GM12865 (cell line): ENCODE data around the gene RRAGD.
A peak's percentile ranks its signal among the peaks of the same experiment; 100 is the strongest.

Experiments
- DNase-seq: peaks from one replicate; pipeline ENCODE4 v3.0.0; 2010; ENCODE audit warnings: low read depth
- H3K4me3 ChIP-seq: 2 replicates; pipeline ENCODE4 v1.5.1; 2011; ENCODE audit warnings: mild to moderate bottlenecking, low read depth, low read length, control low read depth
- CTCF ChIP-seq: IDR thresholded peaks from 2 replicates; pipeline ENCODE4 v1.5.1; 2011; ENCODE audit warnings: low read length, control low read depth, low read depth, inconsistent platforms; ENCODE audit not compliant: insufficient read depth; ENCODE audit errors: missing control alignments

Gene RRAGD, protein sequence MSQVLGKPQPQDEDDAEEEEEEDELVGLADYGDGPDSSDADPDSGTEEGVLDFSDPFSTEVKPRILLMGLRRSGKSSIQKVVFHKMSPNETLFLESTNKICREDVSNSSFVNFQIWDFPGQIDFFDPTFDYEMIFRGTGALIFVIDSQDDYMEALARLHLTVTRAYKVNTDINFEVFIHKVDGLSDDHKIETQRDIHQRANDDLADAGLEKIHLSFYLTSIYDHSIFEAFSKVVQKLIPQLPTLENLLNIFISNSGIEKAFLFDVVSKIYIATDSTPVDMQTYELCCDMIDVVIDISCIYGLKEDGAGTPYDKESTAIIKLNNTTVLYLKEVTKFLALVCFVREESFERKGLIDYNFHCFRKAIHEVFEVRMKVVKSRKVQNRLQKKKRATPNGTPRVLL

DNA sequence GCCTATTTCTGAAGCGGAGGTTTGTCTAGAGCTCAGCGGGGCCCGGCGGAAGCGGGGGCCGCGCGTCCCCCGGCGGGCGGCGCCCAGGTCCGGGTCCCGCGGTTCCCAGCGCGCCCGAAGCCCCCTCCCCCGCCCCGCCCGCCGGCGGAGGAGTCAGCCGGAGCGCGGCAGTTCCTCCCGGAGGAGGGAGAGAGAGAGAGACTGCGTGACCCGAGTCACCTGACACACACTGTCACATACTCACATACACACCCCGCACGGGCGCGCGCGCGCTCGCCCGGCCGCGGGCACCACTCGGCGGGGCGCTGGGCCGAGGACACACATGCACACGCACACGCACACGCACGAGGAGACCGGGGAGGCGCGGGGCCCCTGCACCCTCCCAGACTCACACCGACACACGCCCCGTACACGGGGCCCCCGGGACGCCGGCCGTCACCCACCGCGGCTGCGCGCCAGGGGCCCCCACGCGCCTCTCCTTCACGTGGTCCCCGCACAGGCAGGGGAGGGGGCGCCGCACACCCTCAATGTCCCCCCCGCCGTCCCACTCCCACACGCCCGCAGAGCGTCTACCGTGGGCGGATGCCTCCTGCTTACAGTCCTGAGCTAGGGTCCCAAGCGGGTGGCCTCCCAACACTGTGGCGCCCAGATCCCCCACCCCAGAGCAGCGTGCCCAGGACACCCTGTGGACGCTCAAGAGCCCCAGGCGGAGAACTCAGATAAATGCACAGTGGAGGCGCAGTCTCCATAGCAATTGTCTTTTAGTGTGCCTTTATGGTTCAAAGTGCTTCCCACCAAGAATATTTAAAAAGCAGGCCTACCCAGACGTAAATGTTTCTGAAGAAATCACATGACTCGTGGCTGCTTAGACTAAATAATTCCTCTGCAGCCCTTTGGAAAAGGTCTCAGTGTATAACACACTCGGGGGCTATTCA lies at the start of gene RRAGD:
Gene RRAGD, minus strand, starts transcription at position 203 of the 935 bp plus-strand sequence. CDS start 280 bp downstream, outside the sequence.
- peak; percentile 2 for TF ChIP-seq CTCF
- peak within 1 kb of the TSS; percentile 77 for H3K4me3 ChIP-seq
- peak; percentile 80 for DNase-seq

GRCh38 chr6:89460713-89461112 lies 48.6 kb upstream of the RRAGD start:
- no peak overlapping the region for H3K4me3 ChIP-seq
- no peak for DNase-seq
- no peak for TF ChIP-seq CTCF

- no peak overlapping the region for H3K4me3 ChIP-seq
- no peak for TF ChIP-seq CTCF
- DNase-seq: no peak
Observed at GRCh38 chr6:89459501-89459900, 47.4 kb upstream of the RRAGD start.

GRCh38 chr6:89458704-89459103 lies 46.6 kb upstream of the RRAGD start:
- TF ChIP-seq CTCF: no peak
- DNase-seq: no peak

DNA sequence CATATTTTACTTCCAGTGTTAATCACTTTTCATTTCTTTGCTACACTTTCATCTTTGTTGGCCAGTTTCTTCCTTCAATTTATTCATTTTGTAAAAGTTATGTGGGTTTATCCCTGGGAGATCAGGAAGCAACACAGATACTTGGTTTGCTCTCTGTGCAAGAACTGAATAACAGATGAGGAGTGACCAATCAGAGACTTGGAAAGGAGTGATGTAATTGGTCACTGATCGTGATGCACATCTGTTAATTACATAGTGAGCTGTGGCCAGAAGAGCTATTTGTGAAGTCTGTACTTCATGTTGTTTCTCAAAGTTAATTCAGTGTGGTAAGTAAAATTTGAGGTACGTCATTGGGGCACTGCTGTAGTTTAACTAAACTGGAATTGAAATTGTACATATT lies 42.2 kb upstream of the RRAGD start:
- no peak for TF ChIP-seq CTCF
- no peak for DNase-seq
- H3K4me3 ChIP-seq: no peak overlapping the region

More at GRCh38 chr6:89458704-89459103, 46.6 kb upstream of the RRAGD start:
- H3K4me3 ChIP-seq: no peak overlapping the region

GRCh38 chr6:89452281-89452680 lies 40.2 kb upstream of the RRAGD start:
- DNase-seq: no peak
- no peak overlapping the region for H3K4me3 ChIP-seq
- TF ChIP-seq CTCF: no peak
